Sigmoid colon (tissue), 7 donors: ENCODE measurements around the gene CNIH3. TPM values are rescaled to one million over a fixed set of nuclear protein-coding genes. Genes with fewer than 3 reads are reported as not detected.

Source experiments
- DNase-seq: peaks from one replicate; pipeline ENCODE4 v3.0.0-alpha.2; 2019
- H3K27ac ChIP-seq, 4 donors: fragments of 200-600 bp; sonication (generic); one replicate each; pipeline ENCODE4 v1.5.1; 2016 to 2019; ENCODE audit warnings: mild to moderate bottlenecking in 1 of 4
- H3K27me3 ChIP-seq, 3 donors: fragments of 200-600 bp; sonication (generic); one replicate each; pipeline ENCODE4 v1.5.1; 2019; ENCODE audit warnings: mild to moderate bottlenecking in 1 of 3
- H3K36me3 ChIP-seq, 4 donors: fragments of 200-600 bp; sonication (generic); one replicate each; pipeline ENCODE4 v1.5.1; 2016 to 2019
- H3K4me1 ChIP-seq, 4 donors: fragments of 200-600 bp; sonication (generic); one replicate each; pipeline ENCODE4 v1.5.1; 2017 to 2019
- H3K4me3 ChIP-seq, 4 donors: fragments of 200-600 bp; sonication (generic); one replicate each; pipeline ENCODE4 v1.5.1; 2017 to 2019; ENCODE audit warnings: mild to moderate bottlenecking in 2 of 4, moderate library complexity in 1 of 4
- H3K9me3 ChIP-seq, 4 donors: fragments of 200-600 bp in 3 of 4; sonication (generic) in 3 of 4; one replicate each; pipeline versions ENCODE4 v1.5.1 to v1.6.1; 2013 to 2019
- CTCF ChIP-seq, 4 experiments: fragments of 450-650 bp in 3 of 4; fragments of 200-600 bp in 1 of 4; IDR thresholded peaks; one replicate each; pipeline ENCODE4 v1.5.1; 2016 to 2019; ENCODE audit warnings: antibody characterized with exemption in 4 of 4, mild to moderate bottlenecking in 3 of 4, moderate library complexity in 2 of 4
- EP300 ChIP-seq, 4 donors: sonication (generic); formaldehyde crosslinking; IDR thresholded peaks; one replicate each; pipeline ENCODE4 v1.6.1; 2017; ENCODE audit warnings: antibody characterized with exemption in 4 of 4
- POLR2A ChIP-seq, 2 donors: fragments of 450-650 bp; IDR thresholded peaks; one replicate each; pipeline ENCODE4 v1.6.1; 2016; ENCODE audit warnings: antibody characterized with exemption in 2 of 2, mild to moderate bottlenecking in 2 of 2, moderate library complexity in 2 of 2
- POLR2AphosphoS5 ChIP-seq, 4 donors: sonication (generic); formaldehyde crosslinking; IDR thresholded peaks; one replicate each; pipeline ENCODE4 v1.6.1; 2017; ENCODE audit warnings: antibody characterized with exemption in 4 of 4
- WGBS, 2 donors: extraction: QIAGEN DNeasy Blood & Tissue Kit; methylation state at CpG; one replicate each; pipeline ENCODE4 v1.1.7; 2013; 5-methylcytosine and 5-hydroxymethylcytosine counted together
- intact Hi-C: fragments of 100-400 bp; cut with DNase I; formaldehyde crosslinking; loops from one replicate; pipeline ENCODE4 v1.15.1; 2023
- polyA plus RNA-seq, 3 donors: library from polyadenylated mRNA; stranded (reverse); fragments of 200-250 nt; gene quantifications; one replicate each; pipeline ENCODE4 v1.2.3, GENCODE V29; 2013
- total RNA-seq, 4 donors: library from RNA; depleted of rRNA; stranded (reverse); fragments of >200 nt; gene quantifications; one replicate each; pipeline ENCODE4 v1.1.0, GENCODE V29; 2016
- donor health status: healthy with polysubstance abuse.
- donor health status: Bipolar disorder and iron deficiency.
- donor health status: healthy.

The CNIH3 gene
- total and polyA plus RNA-seq, 7 donors: 0.60 to 2.8 (median 1.4) TPM

- 82 to 85% methylated on average over 1 of the region's 1 CpG for WGBS, 2 donors
- no peak overlapping the region for H3K4me3 ChIP-seq
- no peaks in the 10 kb centered on the region for H3K36me3 ChIP-seq
- no peak for DNase-seq
- intact Hi-C loops: no loop called here
- H3K27me3 ChIP-seq: no peaks in the 10 kb centered on the region
- no peak overlapping the region for H3K27ac ChIP-seq
- no peaks in the 10 kb centered on the region for H3K4me1 ChIP-seq
- no peaks in the 10 kb centered on the region for H3K9me3 ChIP-seq
- TF ChIP-seq CTCF (IDR thresholded peaks at IDR 0.05) (no peak), EP300 (IDR thresholded peaks at IDR 0.05) (no peak), POLR2A (IDR thresholded peaks at IDR 0.05) (no peak), POLR2AphosphoS5 (IDR thresholded peaks at IDR 0.05) (no peak)
Measured at GRCh38 chr1:224588515-224588914, 27.6 kb upstream of the CNIH3 start.

GRCh38 chr1:224589006-224589405, 27.1 kb upstream of the CNIH3 start:
- no peak overlapping the region for H3K4me3 ChIP-seq
- no peak overlapping the region for H3K27ac ChIP-seq
- intact Hi-C loops: no loop called here
- DNase-seq: no peak
- no peaks in the 10 kb centered on the region for H3K4me1 ChIP-seq
- no peaks in the 10 kb centered on the region for H3K27me3 ChIP-seq
- 82% methylated on average over 6 of the region's 6 CpGs for WGBS, 2 donors
- no peaks in the 10 kb centered on the region for H3K36me3 ChIP-seq
- no peaks in the 10 kb centered on the region for H3K9me3 ChIP-seq
- TF ChIP-seq EP300 (IDR thresholded peaks at IDR 0.05) (no peak), CTCF (IDR thresholded peaks at IDR 0.05) (no peak), POLR2A (IDR thresholded peaks at IDR 0.05) (no peak), POLR2AphosphoS5 (IDR thresholded peaks at IDR 0.05) (no peak)

- Histone ChIP-seq H3K27me3 (no peaks in the 10 kb centered on the region), H3K4me1 (no peaks in the 10 kb centered on the region), H3K4me3 (no peak overlapping the region), H3K36me3 (no peaks in the 10 kb centered on the region), H3K27ac (no peak overlapping the region), H3K9me3 (no peaks in the 10 kb centered on the region)
- no peak for DNase-seq
- 90 to 98% methylated on average over 1 of the region's 1 CpG for WGBS, 2 donors
- intact Hi-C loops: no loop called here
- TF ChIP-seq EP300 (IDR thresholded peaks at IDR 0.05): no peak
- no peak for TF ChIP-seq POLR2A (IDR thresholded peaks at IDR 0.05)
- TF ChIP-seq CTCF (IDR thresholded peaks at IDR 0.05): no peak
- no peak for TF ChIP-seq POLR2AphosphoS5 (IDR thresholded peaks at IDR 0.05)
Measured at GRCh38 chr1:224591326-224591725, 24.8 kb upstream of the CNIH3 start.

- H3K27me3 ChIP-seq: no peaks in the 10 kb centered on the region
- no peak overlapping the region for H3K27ac ChIP-seq
- H3K4me3 ChIP-seq: no peak overlapping the region
- no peak for DNase-seq
- intact Hi-C loops: no loop called here
- WGBS, 2 donors: 62 to 77% methylated on average over 6 of the region's 6 CpGs
- H3K9me3 ChIP-seq: no peaks in the 10 kb centered on the region
- no peaks in the 10 kb centered on the region for H3K36me3 ChIP-seq
- TF ChIP-seq POLR2AphosphoS5 (IDR thresholded peaks at IDR 0.05): no peak
- no peak for TF ChIP-seq CTCF (IDR thresholded peaks at IDR 0.05)
- TF ChIP-seq POLR2A (IDR thresholded peaks at IDR 0.05): no peak
- no peak for TF ChIP-seq EP300 (IDR thresholded peaks at IDR 0.05)
- no peaks in the 10 kb centered on the region for H3K4me1 ChIP-seq
Measured at GRCh38 chr1:224592636-224593582, 23.2 kb upstream of the CNIH3 start.
